HCT116 (cell line): ENCODE results near the gene GBP5. TPM values are rescaled to one million over a fixed set of nuclear protein-coding genes. Genes with fewer than 3 reads are reported as not detected.

Experiments
- ATAC-seq: fragments of 200-7000 bp; cut with Tn5 transposase; 2 replicates; pipeline ENCODE4 v1.9.1; 2020; ENCODE audit warnings: mild to moderate bottlenecking, moderate library complexity
- BruUV-seq: library from RNA; stranded (reverse); fragments of 400-500 nt; replicated peaks from 2 replicates; lab custom pipeline; 2021; lab: Mats Ljungman, UMichigan
- CTCF ChIA-PET: fragments of 300-600 bp; sonication (Branson Sonifier 250); formaldehyde crosslinking; loops from one replicate; lab custom pipeline; 2021; ENCODE audit warnings: antibody characterized with exemption; lab: Charles Lee
- POLR2A ChIA-PET: fragments of 300-600, 350-600 bp; sonication (Branson Sonifier 250); formaldehyde crosslinking; loops from one replicate; lab custom pipeline; 2021; ENCODE audit warnings: antibody characterized with exemption; lab: Charles Lee
- RAD21 ChIA-PET, 2 experiments: fragments of 300-600 bp; sonication (Branson Sonifier 250); formaldehyde crosslinking; loops; one replicate each; lab custom pipeline; 2023; ENCODE audit warnings: low total read pairs in 2 of 2; ENCODE audit not compliant: uncharacterized antibody in 2 of 2, unreplicated experiment in 2 of 2, low non-redundant PET in 1 of 2; lab: Charles Lee
- DNase-seq: peaks from one replicate; pipeline ENCODE4 v3.0.0-alpha.2; 2010; ENCODE audit warnings: low read depth, low spot score
- H2AFZ ChIP-seq: fragments of 200-600 bp; shearing (Covaris generic), sonication (generic); 2 replicates; pipeline ENCODE4 v1.6.1; 2017; ENCODE audit warnings: low read depth, mixed run types, mixed read lengths, antibody characterized with exemption, low read length; ENCODE audit not compliant: poor library complexity, severe bottlenecking
- H3K27ac ChIP-seq: 2 replicates; pipeline ENCODE4 v1.5.1; 2012; ENCODE audit warnings: low read depth, low read length
- H3K27me3 ChIP-seq: fragments of 200-600 bp; sonication (generic); 2 replicates; pipeline ENCODE4 v1.6.1; 2016; ENCODE audit warnings: mixed run types, low read length, mixed read lengths; ENCODE audit not compliant: insufficient read depth
- H3K36me3 ChIP-seq, 2 experiments: fragments of 200-500 bp in 1 of 2; fragments of 200-600 bp in 1 of 2; sonication (Bioruptor generic) in 1 of 2; sonication (generic) in 1 of 2; 2 replicates each; pipeline versions ENCODE4 v1.5.1 to v1.6.1; 2014 to 2016; ENCODE audit warnings: low read length in 2 of 2, inconsistent platforms in 1 of 2, mixed read lengths in 1 of 2, mixed run types in 1 of 2; ENCODE audit not compliant: insufficient read depth in 2 of 2, control insufficient read depth in 1 of 2
- H3K4me1 ChIP-seq, 2 experiments: fragments of 200-600 bp in 1 of 2; sonication (generic) in 1 of 2; 2 replicates each; pipeline versions ENCODE4 v1.5.1 to v1.6.1; 2012 to 2017; ENCODE audit warnings: low read length in 2 of 2, inconsistent platforms in 1 of 2, mild to moderate bottlenecking in 1 of 2, mixed read lengths in 1 of 2, mixed run types in 1 of 2, moderate library complexity in 1 of 2; ENCODE audit not compliant: insufficient read depth in 2 of 2, control insufficient read depth in 1 of 2
- H3K4me2 ChIP-seq: fragments of 200-600 bp; sonication (generic); 2 replicates; pipeline ENCODE4 v1.6.1; 2017; ENCODE audit warnings: mixed run types, low read length, mixed read lengths
- H3K4me3 ChIP-seq, 2 experiments: fragments of 200-600 bp in 1 of 2; sonication (generic) in 1 of 2; replicated peaks in 1 of 2; 2 replicates each; pipeline ENCODE4 v1.5.1; 2011 to 2016; ENCODE audit warnings: low read length in 2 of 2, control low read depth in 1 of 2, low read depth in 1 of 2, mild to moderate bottlenecking in 1 of 2, mixed read lengths in 1 of 2, mixed run types in 1 of 2
- H3K79me2 ChIP-seq: fragments of 200-600 bp; sonication (generic); 2 replicates; pipeline ENCODE4 v1.6.1; 2017; ENCODE audit warnings: mild to moderate bottlenecking, mixed run types, low read length, moderate library complexity, mixed read lengths; ENCODE audit not compliant: insufficient read depth
- H3K9ac ChIP-seq: fragments of 200-600 bp; sonication (generic); 2 replicates; pipeline ENCODE4 v1.6.1; 2016; ENCODE audit warnings: low read length, mixed read lengths
- H3K9me2 ChIP-seq: fragments of 200-600 bp; sonication (generic), shearing (Covaris generic); 2 replicates; pipeline ENCODE4 v1.6.1; 2017; ENCODE audit warnings: mixed run types, mild to moderate bottlenecking, moderate library complexity; ENCODE audit not compliant: insufficient read depth
- H3K9me3 ChIP-seq, 2 experiments: fragments of 200-500 bp in 1 of 2; fragments of 200-600 bp in 1 of 2; sonication (Bioruptor generic) in 1 of 2; sonication (generic) in 1 of 2; 2 replicates each; pipeline ENCODE4 v1.6.1; 2014 to 2017; ENCODE audit warnings: low read length in 2 of 2, mixed read lengths in 2 of 2, inconsistent platforms in 1 of 2, low read depth in 1 of 2, mild to moderate bottlenecking in 1 of 2, mixed run types in 1 of 2, moderate library complexity in 1 of 2; ENCODE audit not compliant: control insufficient read depth in 1 of 2, insufficient read depth in 1 of 2
- H4K20me1 ChIP-seq: fragments of 200-600 bp; sonication (generic), shearing (Covaris generic); 2 replicates; pipeline ENCODE4 v1.6.1; 2017; ENCODE audit warnings: mixed run types, mild to moderate bottlenecking, moderate library complexity; ENCODE audit not compliant: insufficient read depth
- CBX3 ChIP-seq: IDR thresholded peaks from 2 replicates; pipeline ENCODE4 v1.6.1; 2012; ENCODE audit warnings: low read depth
- CEBPB ChIP-seq: IDR thresholded peaks from 2 replicates; pipeline ENCODE4 v1.6.1; 2012; ENCODE audit warnings: low read depth
- EGR1 ChIP-seq: IDR thresholded peaks from 2 replicates; pipeline ENCODE4 v1.6.1; 2012; ENCODE audit warnings: low read depth
- EZH2 ChIP-seq: fragments of 200-600 bp; sonication (generic); IDR thresholded peaks from 2 replicates; pipeline ENCODE4 v1.6.1; 2017; ENCODE audit warnings: antibody characterized with exemption, mixed run types
- FOSL1 ChIP-seq: IDR thresholded peaks from 2 replicates; pipeline ENCODE4 v1.6.1; 2012; ENCODE audit warnings: low read depth
- POLR2AphosphoS5 ChIP-seq: IDR thresholded peaks from 2 replicates; pipeline ENCODE4 v1.6.1; 2011; ENCODE audit warnings: mild to moderate bottlenecking, low read depth, low read length, moderate library complexity
- SP1 ChIP-seq: IDR thresholded peaks from 2 replicates; pipeline ENCODE4 v1.6.1; 2012; ENCODE audit warnings: low read depth
- SRF ChIP-seq: IDR thresholded peaks from 2 replicates; pipeline ENCODE4 v1.6.1; 2012; ENCODE audit warnings: low read depth
- TCF7L2 ChIP-seq: IDR thresholded peaks from 2 replicates; pipeline ENCODE4 v1.7.0; 2011; ENCODE audit warnings: borderline replicate concordance, inconsistent platforms; ENCODE audit not compliant: insufficient read depth, insufficient read length; ENCODE audit errors: extremely low read depth
- ZNF274 ChIP-seq: fragments of 200-500 bp; sonication (Bioruptor generic); IDR thresholded peaks from 2 replicates; pipeline ENCODE4 v1.6.1; 2014; ENCODE audit warnings: mild to moderate bottlenecking, low read depth, low read length, inconsistent platforms
- intact Hi-C: fragments of 100-400 bp; cut with micrococcal nuclease; formaldehyde crosslinking; loops from 2 replicates; pipeline ENCODE4 v1.10.0; 2022
- total RNA-seq: library from RNA; stranded (reverse); gene quantifications from one replicate; pipeline ENCODE4 v1.2.1, GENCODE V29; 2021; ENCODE audit not compliant: unreplicated experiment
- TF ChIP-seq, protein P1 (sequence below): IDR thresholded peaks from 2 replicates; pipeline ENCODE4 v1.6.1; 2012
- TF ChIP-seq, protein P2 (sequence below): IDR thresholded peaks from 2 replicates; pipeline ENCODE4 v1.6.1; 2011; ENCODE audit warnings: mild to moderate bottlenecking, low read length, moderate library complexity; ENCODE audit not compliant: insufficient replicate concordance; ENCODE audit errors: extremely low read depth
- TF ChIP-seq, protein P3 (sequence below): IDR thresholded peaks from 2 replicates; pipeline ENCODE4 v1.6.1; 2012; ENCODE audit warnings: low read depth

GBP5 gene
- total RNA-seq, 1 experiment from 2014 or later: 0.17 TPM

DNA sequence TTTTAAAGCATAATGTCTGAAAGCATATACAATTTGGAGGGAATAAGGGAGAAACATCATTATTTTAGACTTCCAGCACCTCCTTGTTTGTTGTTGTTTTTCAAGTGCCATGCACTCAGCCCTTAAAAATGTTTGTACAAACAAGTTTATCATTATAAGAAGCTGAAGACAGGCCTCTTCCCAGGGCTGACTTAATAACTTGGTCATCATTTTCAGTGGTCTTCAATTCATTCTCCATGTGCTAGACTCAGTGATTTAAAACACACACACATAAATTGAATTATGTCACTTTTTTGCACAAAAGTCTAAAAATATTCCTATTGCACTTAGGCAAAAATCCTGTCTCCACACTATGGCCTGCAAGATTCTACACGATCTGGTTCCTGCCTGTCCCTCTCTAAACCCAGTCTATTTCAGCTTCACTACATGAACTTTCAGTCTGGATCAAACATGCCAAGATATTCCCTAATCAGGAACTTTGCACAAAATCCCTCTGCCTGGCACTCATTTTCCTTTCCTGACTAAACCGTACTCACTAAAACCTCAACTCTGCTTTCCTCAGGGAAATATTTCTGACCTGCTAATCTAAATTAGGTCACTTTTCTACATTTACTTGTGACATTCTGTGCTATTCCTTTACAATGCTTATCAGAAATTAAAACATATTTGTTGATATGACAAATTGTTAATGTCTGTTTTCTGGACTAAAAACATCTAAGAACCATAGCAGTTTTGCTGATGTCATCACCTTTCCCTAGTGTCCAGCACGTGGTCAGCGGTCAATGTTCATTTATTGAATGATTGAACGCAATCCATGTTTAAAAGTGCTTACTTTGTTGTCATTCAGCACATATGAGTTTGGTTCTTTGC lies 14.8 kb upstream of the GBP5 start:
- H4K20me1 ChIP-seq: no peaks in the 10 kb centered on the region
- no peaks in the 10 kb centered on the region for H3K79me2 ChIP-seq
- no peak overlapping the region for H3K4me2 ChIP-seq
- no peaks in the 10 kb centered on the region for H3K36me3 ChIP-seq
- H3K4me3 ChIP-seq: no peak overlapping the region
- DNase-seq: no peak
- H3K4me1 ChIP-seq: no peaks in the 10 kb centered on the region
- intact Hi-C loops: no loop called here
- H3K9ac ChIP-seq: no peak overlapping the region
- no peak for TF ChIP-seq EGR1
- TF ChIP-seq SP1: no peak
- TF ChIP-seq, protein P1, sequence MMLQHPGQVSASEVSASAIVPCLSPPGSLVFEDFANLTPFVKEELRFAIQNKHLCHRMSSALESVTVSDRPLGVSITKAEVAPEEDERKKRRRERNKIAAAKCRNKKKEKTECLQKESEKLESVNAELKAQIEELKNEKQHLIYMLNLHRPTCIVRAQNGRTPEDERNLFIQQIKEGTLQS: no peak
- TF ChIP-seq EZH2: no peak
- TF ChIP-seq, all 23 proteins: peak for 0
- no peak overlapping the region for H3K27ac ChIP-seq
- no peaks in the 10 kb centered on the region for H3K9me3 ChIP-seq
- BruUV-seq: no TSS peak
- no peak overlapping the region for H2AFZ ChIP-seq
- no peaks in the 10 kb centered on the region for H3K27me3 ChIP-seq
- POLR2A ChIA-PET: no interaction called here
- H3K9me2 ChIP-seq: no peaks in the 10 kb centered on the region
- RAD21 ChIA-PET: no interaction called here
- ATAC-seq: no peak
- CTCF ChIA-PET: no interaction called here

DNA sequence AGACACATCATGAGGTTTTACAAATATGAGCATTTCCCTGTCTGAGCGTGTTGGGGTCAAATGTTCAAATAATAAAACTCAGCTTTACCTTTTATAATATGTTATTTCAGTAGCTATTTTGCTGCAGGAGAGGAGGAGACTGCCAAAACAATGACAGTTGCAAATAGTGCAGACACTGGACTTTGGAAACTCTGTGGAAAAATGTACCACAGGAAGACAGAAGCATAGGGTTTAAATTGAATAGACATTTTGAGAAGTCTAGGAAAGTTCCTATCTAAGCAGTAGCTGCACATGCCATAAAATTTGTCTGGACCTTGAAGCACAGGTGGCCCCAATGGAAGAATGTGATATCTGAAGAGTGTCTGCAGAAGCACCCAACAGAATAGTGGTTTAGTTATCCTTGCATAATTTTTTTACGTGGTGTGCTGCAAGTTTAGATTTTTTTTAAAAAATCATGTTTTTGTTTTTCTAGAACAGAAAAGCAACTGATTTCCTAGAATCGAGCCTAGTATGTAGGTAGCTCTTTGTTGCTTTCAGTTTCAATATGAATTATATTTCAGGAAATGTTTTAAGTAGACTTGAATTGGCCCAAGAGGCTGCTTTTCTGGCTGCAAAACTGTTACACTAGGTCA lies 14.0 kb upstream of the GBP5 start:
- Histone ChIP-seq H3K79me2 (no peaks in the 10 kb centered on the region), H3K9me3 (no peaks in the 10 kb centered on the region), H3K9ac (no peak overlapping the region), H3K4me1 (no peaks in the 10 kb centered on the region), H3K36me3 (no peaks in the 10 kb centered on the region), H3K27me3 (no peaks in the 10 kb centered on the region), H2AFZ (no peak overlapping the region), H3K27ac (no peak overlapping the region), H4K20me1 (no peaks in the 10 kb centered on the region), H3K4me3 (no peak overlapping the region), H3K4me2 (no peak overlapping the region), H3K9me2 (no peaks in the 10 kb centered on the region)
- POLR2A ChIA-PET: no interaction called here
- BruUV-seq: no TSS peak
- RAD21 ChIA-PET: no interaction called here
- no peak for DNase-seq
- intact Hi-C loops: no loop called here
- CTCF ChIA-PET: no interaction called here
- no peak for ATAC-seq
- TF ChIP-seq CEBPB: no peak
- TF ChIP-seq ZNF274: no peak
- TF ChIP-seq, protein P2, sequence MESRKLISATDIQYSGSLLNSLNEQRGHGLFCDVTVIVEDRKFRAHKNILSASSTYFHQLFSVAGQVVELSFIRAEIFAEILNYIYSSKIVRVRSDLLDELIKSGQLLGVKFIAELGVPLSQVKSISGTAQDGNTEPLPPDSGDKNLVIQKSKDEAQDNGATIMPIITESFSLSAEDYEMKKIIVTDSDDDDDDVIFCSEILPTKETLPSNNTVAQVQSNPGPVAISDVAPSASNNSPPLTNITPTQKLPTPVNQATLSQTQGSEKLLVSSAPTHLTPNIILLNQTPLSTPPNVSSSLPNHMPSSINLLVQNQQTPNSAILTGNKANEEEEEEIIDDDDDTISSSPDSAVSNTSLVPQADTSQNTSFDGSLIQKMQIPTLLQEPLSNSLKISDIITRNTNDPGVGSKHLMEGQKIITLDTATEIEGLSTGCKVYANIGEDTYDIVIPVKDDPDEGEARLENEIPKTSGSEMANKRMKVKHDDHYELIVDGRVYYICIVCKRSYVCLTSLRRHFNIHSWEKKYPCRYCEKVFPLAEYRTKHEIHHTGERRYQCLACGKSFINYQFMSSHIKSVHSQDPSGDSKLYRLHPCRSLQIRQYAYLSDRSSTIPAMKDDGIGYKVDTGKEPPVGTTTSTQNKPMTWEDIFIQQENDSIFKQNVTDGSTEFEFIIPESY: no peak
- TF ChIP-seq, protein P3, sequence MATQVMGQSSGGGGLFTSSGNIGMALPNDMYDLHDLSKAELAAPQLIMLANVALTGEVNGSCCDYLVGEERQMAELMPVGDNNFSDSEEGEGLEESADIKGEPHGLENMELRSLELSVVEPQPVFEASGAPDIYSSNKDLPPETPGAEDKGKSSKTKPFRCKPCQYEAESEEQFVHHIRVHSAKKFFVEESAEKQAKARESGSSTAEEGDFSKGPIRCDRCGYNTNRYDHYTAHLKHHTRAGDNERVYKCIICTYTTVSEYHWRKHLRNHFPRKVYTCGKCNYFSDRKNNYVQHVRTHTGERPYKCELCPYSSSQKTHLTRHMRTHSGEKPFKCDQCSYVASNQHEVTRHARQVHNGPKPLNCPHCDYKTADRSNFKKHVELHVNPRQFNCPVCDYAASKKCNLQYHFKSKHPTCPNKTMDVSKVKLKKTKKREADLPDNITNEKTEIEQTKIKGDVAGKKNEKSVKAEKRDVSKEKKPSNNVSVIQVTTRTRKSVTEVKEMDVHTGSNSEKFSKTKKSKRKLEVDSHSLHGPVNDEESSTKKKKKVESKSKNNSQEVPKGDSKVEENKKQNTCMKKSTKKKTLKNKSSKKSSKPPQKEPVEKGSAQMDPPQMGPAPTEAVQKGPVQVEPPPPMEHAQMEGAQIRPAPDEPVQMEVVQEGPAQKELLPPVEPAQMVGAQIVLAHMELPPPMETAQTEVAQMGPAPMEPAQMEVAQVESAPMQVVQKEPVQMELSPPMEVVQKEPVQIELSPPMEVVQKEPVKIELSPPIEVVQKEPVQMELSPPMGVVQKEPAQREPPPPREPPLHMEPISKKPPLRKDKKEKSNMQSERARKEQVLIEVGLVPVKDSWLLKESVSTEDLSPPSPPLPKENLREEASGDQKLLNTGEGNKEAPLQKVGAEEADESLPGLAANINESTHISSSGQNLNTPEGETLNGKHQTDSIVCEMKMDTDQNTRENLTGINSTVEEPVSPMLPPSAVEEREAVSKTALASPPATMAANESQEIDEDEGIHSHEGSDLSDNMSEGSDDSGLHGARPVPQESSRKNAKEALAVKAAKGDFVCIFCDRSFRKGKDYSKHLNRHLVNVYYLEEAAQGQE: no peak
- no peak for TF ChIP-seq FOSL1
- TF ChIP-seq CBX3: no peak
- TF ChIP-seq SRF: no peak
- no peak for TF ChIP-seq SP1
- TF ChIP-seq POLR2AphosphoS5: no peak
- no peak for TF ChIP-seq EGR1
- no peak for TF ChIP-seq TCF7L2
